HCT116 (cell line): Measurements from ENCODE around the gene TXNDC12. TPM values are rescaled to one million over a fixed set of nuclear protein-coding genes. Genes with fewer than 3 reads are reported as not detected.

Experiments used
- ATAC-seq: fragments of 200-7000 bp; cut with Tn5 transposase; 2 replicates; pipeline ENCODE4 v1.9.1; 2020; ENCODE audit warnings: mild to moderate bottlenecking, moderate library complexity
- BruUV-seq: library from RNA; stranded (reverse); fragments of 400-500 nt; replicated peaks from 2 replicates; lab custom pipeline; 2021; lab: Mats Ljungman, UMichigan
- CTCF ChIA-PET: fragments of 300-600 bp; sonication (Branson Sonifier 250); formaldehyde crosslinking; loops from one replicate; lab custom pipeline; 2021; ENCODE audit warnings: antibody characterized with exemption; lab: Charles Lee
- POLR2A ChIA-PET: fragments of 300-600, 350-600 bp; sonication (Branson Sonifier 250); formaldehyde crosslinking; loops from one replicate; lab custom pipeline; 2021; ENCODE audit warnings: antibody characterized with exemption; lab: Charles Lee
- RAD21 ChIA-PET, 2 experiments: fragments of 300-600 bp; sonication (Branson Sonifier 250); formaldehyde crosslinking; loops; one replicate each; lab custom pipeline; 2023; ENCODE audit warnings: low total read pairs in 2 of 2; ENCODE audit not compliant: uncharacterized antibody in 2 of 2, unreplicated experiment in 2 of 2, low non-redundant PET in 1 of 2; lab: Charles Lee
- DNase-seq: peaks from one replicate; pipeline ENCODE4 v3.0.0-alpha.2; 2010; ENCODE audit warnings: low read depth, low spot score
- H2AFZ ChIP-seq: fragments of 200-600 bp; shearing (Covaris generic), sonication (generic); 2 replicates; pipeline ENCODE4 v1.6.1; 2017; ENCODE audit warnings: low read depth, mixed run types, mixed read lengths, antibody characterized with exemption, low read length; ENCODE audit not compliant: poor library complexity, severe bottlenecking
- H3K27ac ChIP-seq: 2 replicates; pipeline ENCODE4 v1.5.1; 2012; ENCODE audit warnings: low read depth, low read length
- H3K27me3 ChIP-seq: fragments of 200-600 bp; sonication (generic); 2 replicates; pipeline ENCODE4 v1.6.1; 2016; ENCODE audit warnings: mixed run types, low read length, mixed read lengths; ENCODE audit not compliant: insufficient read depth
- H3K36me3 ChIP-seq, 2 experiments: fragments of 200-500 bp in 1 of 2; fragments of 200-600 bp in 1 of 2; sonication (Bioruptor generic) in 1 of 2; sonication (generic) in 1 of 2; 2 replicates each; pipeline versions ENCODE4 v1.5.1 to v1.6.1; 2014 to 2016; ENCODE audit warnings: low read length in 2 of 2, inconsistent platforms in 1 of 2, mixed read lengths in 1 of 2, mixed run types in 1 of 2; ENCODE audit not compliant: insufficient read depth in 2 of 2, control insufficient read depth in 1 of 2
- H3K4me1 ChIP-seq, 2 experiments: fragments of 200-600 bp in 1 of 2; sonication (generic) in 1 of 2; 2 replicates each; pipeline versions ENCODE4 v1.5.1 to v1.6.1; 2012 to 2017; ENCODE audit warnings: low read length in 2 of 2, inconsistent platforms in 1 of 2, mild to moderate bottlenecking in 1 of 2, mixed read lengths in 1 of 2, mixed run types in 1 of 2, moderate library complexity in 1 of 2; ENCODE audit not compliant: insufficient read depth in 2 of 2, control insufficient read depth in 1 of 2
- H3K4me2 ChIP-seq: fragments of 200-600 bp; sonication (generic); 2 replicates; pipeline ENCODE4 v1.6.1; 2017; ENCODE audit warnings: mixed run types, low read length, mixed read lengths
- H3K4me3 ChIP-seq, 2 experiments: fragments of 200-600 bp in 1 of 2; sonication (generic) in 1 of 2; replicated peaks in 1 of 2; 2 replicates each; pipeline ENCODE4 v1.5.1; 2011 to 2016; ENCODE audit warnings: low read length in 2 of 2, control low read depth in 1 of 2, low read depth in 1 of 2, mild to moderate bottlenecking in 1 of 2, mixed read lengths in 1 of 2, mixed run types in 1 of 2
- H3K79me2 ChIP-seq: fragments of 200-600 bp; sonication (generic); 2 replicates; pipeline ENCODE4 v1.6.1; 2017; ENCODE audit warnings: mild to moderate bottlenecking, mixed run types, low read length, moderate library complexity, mixed read lengths; ENCODE audit not compliant: insufficient read depth
- H3K9ac ChIP-seq: fragments of 200-600 bp; sonication (generic); 2 replicates; pipeline ENCODE4 v1.6.1; 2016; ENCODE audit warnings: low read length, mixed read lengths
- H3K9me2 ChIP-seq: fragments of 200-600 bp; sonication (generic), shearing (Covaris generic); 2 replicates; pipeline ENCODE4 v1.6.1; 2017; ENCODE audit warnings: mixed run types, mild to moderate bottlenecking, moderate library complexity; ENCODE audit not compliant: insufficient read depth
- H3K9me3 ChIP-seq, 2 experiments: fragments of 200-500 bp in 1 of 2; fragments of 200-600 bp in 1 of 2; sonication (Bioruptor generic) in 1 of 2; sonication (generic) in 1 of 2; 2 replicates each; pipeline ENCODE4 v1.6.1; 2014 to 2017; ENCODE audit warnings: low read length in 2 of 2, mixed read lengths in 2 of 2, inconsistent platforms in 1 of 2, low read depth in 1 of 2, mild to moderate bottlenecking in 1 of 2, mixed run types in 1 of 2, moderate library complexity in 1 of 2; ENCODE audit not compliant: control insufficient read depth in 1 of 2, insufficient read depth in 1 of 2
- H4K20me1 ChIP-seq: fragments of 200-600 bp; sonication (generic), shearing (Covaris generic); 2 replicates; pipeline ENCODE4 v1.6.1; 2017; ENCODE audit warnings: mixed run types, mild to moderate bottlenecking, moderate library complexity; ENCODE audit not compliant: insufficient read depth
- CBX3 ChIP-seq: IDR thresholded peaks from 2 replicates; pipeline ENCODE4 v1.6.1; 2012; ENCODE audit warnings: low read depth
- CEBPB ChIP-seq: IDR thresholded peaks from 2 replicates; pipeline ENCODE4 v1.6.1; 2012; ENCODE audit warnings: low read depth
- ELF1 ChIP-seq: IDR thresholded peaks from 2 replicates; pipeline ENCODE4 v1.6.1; 2012; ENCODE audit warnings: low read depth, borderline replicate concordance
- EZH2phosphoT487 ChIP-seq: fragments of 200-600 bp; IDR thresholded peaks from 2 replicates; pipeline ENCODE4 v1.6.1; 2018; ENCODE audit warnings: antibody characterized with exemption, borderline replicate concordance
- FOSL1 ChIP-seq: IDR thresholded peaks from 2 replicates; pipeline ENCODE4 v1.6.1; 2012; ENCODE audit warnings: low read depth
- POLR2A ChIP-seq: IDR thresholded peaks from 2 replicates; pipeline ENCODE4 v1.7.0; 2011; ENCODE audit warnings: borderline replicate concordance; ENCODE audit not compliant: insufficient read depth, insufficient read length; ENCODE audit errors: extremely low read depth
- RAD21 ChIP-seq: IDR thresholded peaks from 2 replicates; pipeline ENCODE4 v1.6.1; 2012; ENCODE audit warnings: low read depth, mild to moderate bottlenecking
- SIN3A ChIP-seq: IDR thresholded peaks from 2 replicates; pipeline ENCODE4 v1.6.1; 2012; ENCODE audit warnings: low read depth
- ZFX ChIP-seq: fragments of 450-650 bp; IDR thresholded peaks from 2 replicates; pipeline ENCODE4 v1.6.1; 2017
- intact Hi-C: fragments of 100-400 bp; cut with micrococcal nuclease; formaldehyde crosslinking; loops from 2 replicates; pipeline ENCODE4 v1.10.0; 2022
- total RNA-seq: library from RNA; stranded (reverse); gene quantifications from one replicate; pipeline ENCODE4 v1.2.1, GENCODE V29; 2021; ENCODE audit not compliant: unreplicated experiment
- TF ChIP-seq, protein P1 (sequence below): IDR thresholded peaks from 2 replicates; pipeline ENCODE4 v1.6.1; 2012; ENCODE audit warnings: low read depth
- TF ChIP-seq, protein P2 (sequence below), 3 experiments: fragments of 200-600 bp in 1 of 3; sonication (generic) in 1 of 3; IDR thresholded peaks in 2 of 3; conservative IDR thresholded peaks in 1 of 3; 2 replicates each; pipeline ENCODE4 v1.5.1; 2012 to 2017; ENCODE audit warnings: low read depth in 2 of 3, low read length in 2 of 3, antibody characterized with exemption in 1 of 3, borderline replicate concordance in 1 of 3, control low read depth in 1 of 3, mild to moderate bottlenecking in 1 of 3, mixed read lengths in 1 of 3, mixed run types in 1 of 3, moderate library complexity in 1 of 3; ENCODE audit not compliant: insufficient read depth in 1 of 3

TXNDC12 gene
- total RNA-seq, 1 experiment from 2014 or later: 82.8 TPM

DNA sequence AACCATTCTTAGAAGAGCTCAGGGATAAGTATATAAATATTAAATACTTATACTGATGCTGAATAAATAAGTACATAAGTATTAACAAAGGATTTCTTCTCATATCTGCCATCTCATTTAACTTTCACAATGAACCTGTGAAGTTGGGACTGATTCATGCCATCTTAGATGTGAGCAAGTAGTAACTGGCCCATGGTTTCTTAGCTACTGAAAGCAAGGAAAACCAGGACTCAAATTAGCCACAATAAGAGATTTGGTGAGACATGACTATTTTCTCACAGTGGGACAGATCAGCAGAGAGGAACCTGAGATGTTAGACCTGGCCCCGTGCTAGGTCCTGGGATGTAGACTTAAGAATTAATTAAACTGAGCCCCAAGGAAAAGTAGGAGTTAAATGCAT is 56.3 kb downstream of the TXNDC12 start:
- no peaks in the 10 kb centered on the region; a peak in 1 of 4 replicates for H3K4me1 ChIP-seq
- no peaks in the 10 kb centered on the region for H4K20me1 ChIP-seq
- CTCF ChIA-PET: no interaction called here
- H3K4me2 ChIP-seq: no peak overlapping the region
- intact Hi-C loops: no loop called here
- H3K4me3 ChIP-seq: no peak overlapping the region
- no peaks in the 10 kb centered on the region for H3K9me2 ChIP-seq
- H3K36me3 ChIP-seq: no peaks in the 10 kb centered on the region
- ATAC-seq: no peak
- no peak overlapping the region for H3K27ac ChIP-seq
- no peak for TF ChIP-seq RAD21
- no peak for TF ChIP-seq ELF1
- no peak for TF ChIP-seq CBX3
- no peak for TF ChIP-seq FOSL1
- TF ChIP-seq CEBPB: no peak
- no peak for TF ChIP-seq ZFX
- TF ChIP-seq POLR2A: no peak
- TF ChIP-seq SIN3A: no peak
- TF ChIP-seq, protein P1, sequence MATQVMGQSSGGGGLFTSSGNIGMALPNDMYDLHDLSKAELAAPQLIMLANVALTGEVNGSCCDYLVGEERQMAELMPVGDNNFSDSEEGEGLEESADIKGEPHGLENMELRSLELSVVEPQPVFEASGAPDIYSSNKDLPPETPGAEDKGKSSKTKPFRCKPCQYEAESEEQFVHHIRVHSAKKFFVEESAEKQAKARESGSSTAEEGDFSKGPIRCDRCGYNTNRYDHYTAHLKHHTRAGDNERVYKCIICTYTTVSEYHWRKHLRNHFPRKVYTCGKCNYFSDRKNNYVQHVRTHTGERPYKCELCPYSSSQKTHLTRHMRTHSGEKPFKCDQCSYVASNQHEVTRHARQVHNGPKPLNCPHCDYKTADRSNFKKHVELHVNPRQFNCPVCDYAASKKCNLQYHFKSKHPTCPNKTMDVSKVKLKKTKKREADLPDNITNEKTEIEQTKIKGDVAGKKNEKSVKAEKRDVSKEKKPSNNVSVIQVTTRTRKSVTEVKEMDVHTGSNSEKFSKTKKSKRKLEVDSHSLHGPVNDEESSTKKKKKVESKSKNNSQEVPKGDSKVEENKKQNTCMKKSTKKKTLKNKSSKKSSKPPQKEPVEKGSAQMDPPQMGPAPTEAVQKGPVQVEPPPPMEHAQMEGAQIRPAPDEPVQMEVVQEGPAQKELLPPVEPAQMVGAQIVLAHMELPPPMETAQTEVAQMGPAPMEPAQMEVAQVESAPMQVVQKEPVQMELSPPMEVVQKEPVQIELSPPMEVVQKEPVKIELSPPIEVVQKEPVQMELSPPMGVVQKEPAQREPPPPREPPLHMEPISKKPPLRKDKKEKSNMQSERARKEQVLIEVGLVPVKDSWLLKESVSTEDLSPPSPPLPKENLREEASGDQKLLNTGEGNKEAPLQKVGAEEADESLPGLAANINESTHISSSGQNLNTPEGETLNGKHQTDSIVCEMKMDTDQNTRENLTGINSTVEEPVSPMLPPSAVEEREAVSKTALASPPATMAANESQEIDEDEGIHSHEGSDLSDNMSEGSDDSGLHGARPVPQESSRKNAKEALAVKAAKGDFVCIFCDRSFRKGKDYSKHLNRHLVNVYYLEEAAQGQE: no peak
- TF ChIP-seq, protein P2, sequence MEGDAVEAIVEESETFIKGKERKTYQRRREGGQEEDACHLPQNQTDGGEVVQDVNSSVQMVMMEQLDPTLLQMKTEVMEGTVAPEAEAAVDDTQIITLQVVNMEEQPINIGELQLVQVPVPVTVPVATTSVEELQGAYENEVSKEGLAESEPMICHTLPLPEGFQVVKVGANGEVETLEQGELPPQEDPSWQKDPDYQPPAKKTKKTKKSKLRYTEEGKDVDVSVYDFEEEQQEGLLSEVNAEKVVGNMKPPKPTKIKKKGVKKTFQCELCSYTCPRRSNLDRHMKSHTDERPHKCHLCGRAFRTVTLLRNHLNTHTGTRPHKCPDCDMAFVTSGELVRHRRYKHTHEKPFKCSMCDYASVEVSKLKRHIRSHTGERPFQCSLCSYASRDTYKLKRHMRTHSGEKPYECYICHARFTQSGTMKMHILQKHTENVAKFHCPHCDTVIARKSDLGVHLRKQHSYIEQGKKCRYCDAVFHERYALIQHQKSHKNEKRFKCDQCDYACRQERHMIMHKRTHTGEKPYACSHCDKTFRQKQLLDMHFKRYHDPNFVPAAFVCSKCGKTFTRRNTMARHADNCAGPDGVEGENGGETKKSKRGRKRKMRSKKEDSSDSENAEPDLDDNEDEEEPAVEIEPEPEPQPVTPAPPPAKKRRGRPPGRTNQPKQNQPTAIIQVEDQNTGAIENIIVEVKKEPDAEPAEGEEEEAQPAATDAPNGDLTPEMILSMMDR (IDR thresholded peaks at IDR 0.05 in 2 of 3, conservative IDR thresholded peaks at IDR 0.05 in 1 of 3; ENCODE audit: borderline replicate concordance in 1 of 3, insufficient read depth in 1 of 3, low read depth in 2 of 3, low read length in 2 of 3): no peak
- TF ChIP-seq EZH2phosphoT487: no peak
- TF ChIP-seq, all 23 proteins: peak for 0
- BruUV-seq: no TSS peak
- H2AFZ ChIP-seq: no peak overlapping the region
- H3K27me3 ChIP-seq: no peaks in the 10 kb centered on the region
- ChIA-PET RAD21 (no interaction called here), POLR2A (no interaction called here)
- H3K79me2 ChIP-seq: no peaks in the 10 kb centered on the region
- DNase-seq: no peak
- no peaks in the 10 kb centered on the region for H3K9me3 ChIP-seq
- H3K9ac ChIP-seq: no peak overlapping the region
